GDM1 (cell line): ENCODE data around the gene PIK3R5.
"Not testable (repeated sequence)": the region's sequence is repeated elsewhere in the genome, so short reads cannot be mapped to it uniquely, and the experiment has no call there.

Source experiments
- DNase-seq: peaks from one replicate; lab custom pipeline; 2025; lab: John Stamatoyannopoulos, UW

PIK3R5 gene

GRCh38 chr17:8859027-8859803, 106.3 kb downstream of the PIK3R5 start:
- no peak for DNase-seq

- DNase-seq = no peak
These were observed 107.6 kb downstream of the PIK3R5 start for GRCh38 chr17:8857919-8858318.

- DNase-seq = no peak
These were observed 108.5 kb downstream of the PIK3R5 start for GRCh38 chr17:8856869-8857575.

- DNase-seq = not testable (repeated sequence)
These were observed 109.3 kb downstream of the PIK3R5 start for GRCh38 chr17:8856205-8856603.

GRCh38 chr17:8855477-8856204, 109.9 kb downstream of the PIK3R5 start:
- DNase-seq = no peak

GRCh38 chr17:8851600-8851999, 113.9 kb downstream of the PIK3R5 start:
- DNase-seq = no peak

GRCh38 chr17:8849311-8850041, 116.0 kb downstream of the PIK3R5 start:
- no peak for DNase-seq

GRCh38 chr17:8847891-8848290, 117.6 kb downstream of the PIK3R5 start:
- DNase-seq = no peak

GRCh38 chr17:8846768-8847211, 118.7 kb downstream of the PIK3R5 start:
- DNase-seq = no peak

- DNase-seq = no peak
These were observed 121.0 kb downstream of the PIK3R5 start for GRCh38 chr17:8844229-8845218.

GRCh38 chr17:8843344-8843743, 122.2 kb downstream of the PIK3R5 start:
- no peak for DNase-seq

GRCh38 chr17:8841844-8842243, 123.7 kb downstream of the PIK3R5 start:
- no peak for DNase-seq

GRCh38 chr17:8839410-8839935, 126.0 kb downstream of the PIK3R5 start:
- DNase-seq = no peak

- no peak for DNase-seq
These were observed 126.9 kb downstream of the PIK3R5 start for GRCh38 chr17:8838551-8839095.

GRCh38 chr17:8837563-8838075, 127.9 kb downstream of the PIK3R5 start:
- no peak for DNase-seq

GRCh38 chr17:8836821-8837562, 128.5 kb downstream of the PIK3R5 start:
- DNase-seq = no peak

- DNase-seq = no peak
These were observed 129.7 kb downstream of the PIK3R5 start for GRCh38 chr17:8835631-8836364.

GRCh38 chr17:8835106-8835505, 130.4 kb downstream of the PIK3R5 start:
- no peak for DNase-seq
